ENCODE measurements around the gene RBBP4.
"Not testable (repeated sequence)": the region's sequence is repeated elsewhere in the genome, so short reads cannot be mapped to it uniquely, and the experiment has no call there.

Gene RBBP4

GRCh38 chr1:32650752-32651460 is at the start of gene RBBP4:
Gene RBBP4 (plus strand): TSS chr1:32651208. CDS start chr1:32651307, 99 bp downstream.
- DNase-seq: peak; percentile 95

DNA sequence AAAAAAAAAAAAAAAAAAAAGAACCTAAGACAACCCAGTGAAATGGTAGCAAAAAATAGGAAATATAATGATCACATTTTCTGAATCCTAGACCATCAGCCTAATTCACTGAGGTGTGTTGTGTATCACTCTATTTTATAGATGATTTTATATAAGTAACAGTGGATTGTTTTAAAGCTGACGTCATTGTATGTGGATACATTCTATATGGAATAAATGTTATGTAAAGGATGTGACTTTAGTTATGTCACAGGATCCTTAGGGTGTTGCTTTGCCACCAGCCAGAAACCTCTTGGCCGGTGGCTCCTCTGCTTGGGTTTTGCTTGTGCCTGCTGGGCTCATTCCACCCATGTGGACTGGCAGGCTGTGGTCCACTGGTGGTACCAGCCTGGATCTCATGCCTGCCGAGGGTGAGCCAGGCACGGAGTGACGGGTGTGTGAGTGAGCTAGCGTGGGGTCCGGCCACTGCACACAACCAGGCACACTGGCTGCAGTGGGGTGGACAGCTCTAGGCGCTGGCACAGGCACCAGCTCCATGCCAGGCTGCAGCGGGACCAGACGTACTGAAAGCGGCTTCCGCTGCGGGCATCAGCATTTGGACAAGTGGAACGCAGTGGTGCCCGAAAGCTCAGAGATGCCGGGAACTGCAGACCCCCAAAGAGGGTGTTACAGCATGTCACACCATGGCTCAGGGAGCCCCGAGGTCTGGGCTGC is 45.1 kb upstream of the RBBP4 start:
- no peak for DNase-seq

- DNase-seq: no peak
These were observed 44.2 kb upstream of the RBBP4 start for GRCh38 chr1:32606565-32607371.

- no peak for DNase-seq
These were observed 41.8 kb upstream of the RBBP4 start for GRCh38 chr1:32609180-32609579.

DNA sequence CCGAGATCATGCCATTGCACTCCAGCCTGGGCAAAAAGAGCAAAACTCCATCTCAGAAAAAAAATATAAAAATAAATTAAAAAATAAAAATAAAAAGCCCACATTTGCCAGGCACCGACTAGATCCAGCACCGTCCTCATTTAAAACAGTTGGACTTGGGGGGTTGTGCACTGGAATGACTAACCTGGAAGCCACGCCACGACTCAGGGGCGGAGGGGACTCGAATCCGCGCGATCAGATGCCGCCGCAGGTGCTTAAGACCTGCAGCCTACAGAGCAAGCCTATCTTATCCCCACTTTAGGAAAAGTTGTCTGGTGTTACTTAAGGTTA is 39.2 kb upstream of the RBBP4 start:
- DNase-seq: no peak

DNA sequence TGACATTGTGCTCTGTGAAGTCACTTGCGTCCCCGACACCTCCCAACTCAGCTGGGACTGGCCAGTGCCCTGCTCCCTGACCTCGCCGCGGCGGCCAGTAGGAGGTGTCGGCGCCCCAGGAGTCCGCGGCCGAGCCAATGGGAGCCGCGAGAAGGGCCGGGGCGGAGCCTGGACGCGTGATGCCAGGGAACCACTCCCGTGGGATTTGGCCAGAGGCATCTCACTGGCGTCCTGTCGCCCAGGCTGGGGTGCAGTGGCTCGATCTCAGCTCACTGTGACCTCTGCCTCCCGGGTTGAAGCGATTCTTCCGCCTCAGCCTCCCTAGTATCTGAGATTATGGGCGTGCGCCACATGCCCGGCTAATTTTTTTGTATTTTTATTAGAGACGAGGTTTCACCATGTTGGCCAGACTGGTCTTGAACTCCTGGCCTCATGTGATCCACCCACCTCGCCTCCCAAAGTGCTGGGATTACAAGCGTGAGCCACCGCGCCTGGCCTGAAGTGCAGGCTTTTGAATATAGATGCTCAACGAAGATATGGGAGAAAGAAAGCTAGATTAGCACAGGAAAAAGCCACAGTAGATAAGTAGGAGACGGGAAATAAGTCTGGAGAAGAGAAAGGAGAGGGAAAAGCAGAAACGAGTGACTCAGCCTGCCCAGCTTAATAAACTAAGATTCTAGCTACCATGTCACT is 38.7 kb upstream of the RBBP4 start:
- DNase-seq: peak; percentile 25

DNA sequence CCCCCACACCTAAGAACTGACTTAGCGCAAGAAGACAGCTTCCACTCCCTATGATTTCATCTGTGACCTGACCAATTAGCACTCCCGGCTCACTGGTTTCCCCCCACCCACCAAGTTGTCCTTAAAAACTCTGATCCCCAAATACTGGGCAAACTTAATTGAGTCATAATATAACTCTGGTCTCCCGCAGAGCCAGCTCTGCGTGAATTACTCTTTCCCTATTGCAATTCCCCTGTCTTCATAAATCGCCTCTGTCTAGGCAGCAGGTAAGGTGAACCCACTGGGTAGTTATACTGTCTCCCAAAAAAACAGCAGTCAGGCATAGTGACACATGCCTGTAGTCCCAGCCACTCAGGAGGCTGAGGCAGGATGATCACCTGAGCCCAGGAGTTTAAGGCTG is 37.5 kb upstream of the RBBP4 start:
- DNase-seq: no peak

DNA sequence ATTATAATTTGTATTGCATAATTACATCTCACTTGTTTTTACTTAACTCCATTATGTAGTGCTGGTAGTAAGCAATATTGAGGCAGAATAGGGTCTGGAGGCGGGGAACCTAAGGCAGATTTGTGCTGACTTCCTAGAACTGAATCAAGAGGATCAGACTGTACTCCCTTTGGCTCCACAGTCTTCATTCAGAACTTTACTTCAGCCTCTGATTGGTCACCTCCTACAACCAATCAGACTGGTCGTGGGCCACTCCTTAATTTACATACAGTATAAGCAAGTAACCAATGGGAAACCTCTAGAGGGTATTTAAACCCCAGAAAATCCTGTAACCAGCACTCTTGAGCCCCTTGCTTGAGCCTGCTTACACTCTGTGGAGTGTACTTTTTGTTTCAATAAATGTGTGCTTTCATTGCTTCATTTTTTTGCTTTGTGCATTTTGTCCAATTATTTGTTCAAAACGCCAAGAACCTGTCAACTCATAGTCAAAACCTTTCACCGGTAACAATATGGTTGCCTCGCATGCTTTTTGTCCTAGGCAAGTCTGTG is 32.3 kb upstream of the RBBP4 start:
- no peak for DNase-seq

DNA sequence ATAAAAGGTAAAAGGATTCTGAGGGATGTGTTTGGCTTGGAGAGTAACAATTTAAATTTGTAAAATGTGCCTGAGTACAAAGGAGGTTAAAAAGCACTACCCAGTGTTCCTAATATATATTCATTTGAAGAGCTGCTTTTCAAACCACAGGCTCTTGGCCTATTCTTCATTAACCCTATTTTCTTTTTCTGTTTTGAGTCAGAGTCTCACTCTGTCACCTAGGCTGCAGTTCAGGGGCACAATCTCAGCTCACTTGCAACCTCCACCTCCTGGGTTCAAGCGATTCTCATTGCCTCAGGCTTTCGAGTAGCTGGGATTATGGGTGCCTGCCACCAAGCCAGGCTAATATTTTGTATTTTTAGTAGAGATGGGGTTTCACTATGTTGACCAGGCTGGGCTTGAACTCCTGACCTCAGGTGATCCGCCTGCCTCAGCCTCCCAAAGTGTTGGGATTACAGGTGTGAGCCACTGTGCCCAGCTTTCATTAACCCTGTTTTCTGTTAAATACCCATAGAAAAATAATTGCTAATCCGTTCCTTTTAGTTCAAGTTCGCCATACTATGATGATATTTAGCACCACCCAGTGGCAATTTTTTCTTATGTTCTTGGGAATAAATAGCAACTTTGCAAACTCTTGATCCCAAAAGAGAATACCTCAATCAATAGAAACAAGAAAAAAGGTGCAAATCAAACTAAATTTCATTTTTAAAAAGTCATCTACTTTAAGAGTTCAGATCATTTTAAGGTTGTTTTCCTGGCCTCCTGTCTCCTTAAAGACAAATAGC is 31.1 kb upstream of the RBBP4 start:
- DNase-seq: no peak

DNA sequence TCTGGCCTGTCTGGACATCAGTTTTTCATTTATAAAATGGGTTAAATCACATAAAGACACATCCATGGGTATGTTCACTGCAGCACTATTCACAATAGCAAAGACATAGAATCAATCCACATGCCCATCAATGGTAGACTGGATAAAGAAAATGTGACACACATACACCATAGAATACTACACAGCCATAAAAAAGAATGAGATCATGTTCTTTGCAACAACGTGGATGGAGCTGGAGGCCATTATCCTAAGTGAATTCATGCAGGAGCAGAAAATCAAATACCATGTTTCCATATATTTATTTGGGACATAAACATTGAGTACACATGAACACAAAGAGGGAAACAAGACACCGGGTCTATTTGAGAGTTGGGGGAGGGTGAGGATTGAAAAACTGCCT is 28.8 kb upstream of the RBBP4 start:
- DNase-seq: no peak

GRCh38 chr1:32622806-32623681 is 28.0 kb upstream of the RBBP4 start:
- no peak for DNase-seq

GRCh38 chr1:32623775-32624174 is 27.2 kb upstream of the RBBP4 start:
- no peak for DNase-seq

DNA sequence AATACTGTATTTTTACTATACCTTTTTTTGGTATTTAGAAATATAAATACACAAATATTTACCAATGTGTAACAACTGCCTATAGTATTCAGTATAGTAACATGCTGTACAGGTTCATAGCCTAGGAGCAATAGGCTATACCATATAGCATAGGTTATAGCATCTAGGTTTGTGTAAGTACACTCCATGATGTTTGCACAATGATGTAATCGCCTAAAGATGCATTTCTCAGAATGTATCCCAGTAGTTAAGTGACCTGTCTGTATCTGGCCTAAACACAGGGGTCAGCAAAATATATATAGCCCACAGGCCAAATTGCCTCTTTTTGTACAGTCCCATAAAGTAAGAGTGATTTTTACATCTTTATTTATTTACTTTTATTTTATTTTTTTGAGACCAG is 24.8 kb upstream of the RBBP4 start:
- no peak for DNase-seq

GRCh38 chr1:32627596-32628162 is 23.3 kb upstream of the RBBP4 start:
- DNase-seq: no peak

- DNase-seq: not testable (repeated sequence)
These were observed 20.8 kb upstream of the RBBP4 start for GRCh38 chr1:32630173-32630572.

DNA sequence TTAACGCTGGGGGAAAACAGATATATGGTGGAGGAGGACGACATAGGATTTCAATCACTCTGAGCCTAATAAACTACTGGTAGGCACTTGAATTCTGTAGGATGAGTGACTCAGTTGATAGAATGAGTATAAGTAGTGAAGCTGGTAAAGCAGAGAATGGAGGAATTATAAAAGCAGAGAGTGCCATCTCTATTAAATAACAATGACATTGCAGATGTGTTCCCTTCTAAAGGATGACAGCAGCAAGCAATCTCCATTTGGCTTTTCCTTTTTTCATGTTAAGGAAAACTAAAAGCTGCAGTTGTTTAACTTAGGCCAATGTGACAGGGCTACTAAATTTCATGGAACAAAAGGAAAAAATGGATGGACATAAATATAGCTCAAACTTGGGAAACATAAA is 18.2 kb upstream of the RBBP4 start:
- no peak for DNase-seq

GRCh38 chr1:32635508-32636277 is 15.3 kb upstream of the RBBP4 start:
- DNase-seq: no peak

- no peak for DNase-seq
These were observed 13.9 kb upstream of the RBBP4 start for GRCh38 chr1:32636914-32637645.

DNA sequence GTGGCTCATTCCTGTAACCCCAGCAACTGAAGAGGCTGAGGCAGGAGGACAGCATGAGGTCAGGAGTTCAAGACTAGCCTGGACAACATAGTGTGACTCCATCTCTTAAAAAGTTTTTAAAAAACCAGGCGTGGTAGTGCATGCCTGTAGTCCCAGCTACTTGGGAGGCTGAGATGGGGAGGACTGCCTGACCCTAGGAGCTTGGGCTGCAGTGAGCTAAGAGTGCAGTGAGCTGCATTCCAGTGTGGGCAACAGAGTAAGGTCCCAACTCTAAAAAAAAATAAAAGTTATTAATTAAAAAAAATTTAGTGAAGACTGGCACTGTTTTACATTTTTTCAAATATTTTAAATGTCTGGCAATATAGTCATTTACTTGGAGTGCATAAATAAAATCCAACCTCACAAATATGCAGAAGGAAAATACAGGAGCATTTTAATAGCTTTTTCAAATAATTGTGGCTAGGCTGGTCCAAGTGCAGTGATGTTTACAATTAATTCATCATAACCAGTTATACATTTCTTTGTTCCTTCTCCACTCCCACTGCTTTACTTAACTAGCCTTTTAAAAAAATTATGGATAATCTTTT is 11.4 kb upstream of the RBBP4 start:
- DNase-seq: no peak
